GM12864 (cell line): ENCODE data around the gene IL1A.

ENCODE experiments used
- DNase-seq: peaks from one replicate; pipeline ENCODE4 v3.0.0-alpha.2; 2011; ENCODE audit warnings: low read depth
- H3K4me3 ChIP-seq: 2 replicates; pipeline ENCODE4 v1.5.1; 2011; ENCODE audit warnings: mild to moderate bottlenecking, low read depth, low read length, control low read depth
- TF ChIP-seq, protein P1 (sequence below): IDR thresholded peaks from 2 replicates; pipeline ENCODE4 v1.5.1; 2011; ENCODE audit warnings: low read depth, mild to moderate bottlenecking, moderate library complexity, low read length, control low read depth, inconsistent platforms; ENCODE audit errors: missing control alignments

Gene IL1A

DNA sequence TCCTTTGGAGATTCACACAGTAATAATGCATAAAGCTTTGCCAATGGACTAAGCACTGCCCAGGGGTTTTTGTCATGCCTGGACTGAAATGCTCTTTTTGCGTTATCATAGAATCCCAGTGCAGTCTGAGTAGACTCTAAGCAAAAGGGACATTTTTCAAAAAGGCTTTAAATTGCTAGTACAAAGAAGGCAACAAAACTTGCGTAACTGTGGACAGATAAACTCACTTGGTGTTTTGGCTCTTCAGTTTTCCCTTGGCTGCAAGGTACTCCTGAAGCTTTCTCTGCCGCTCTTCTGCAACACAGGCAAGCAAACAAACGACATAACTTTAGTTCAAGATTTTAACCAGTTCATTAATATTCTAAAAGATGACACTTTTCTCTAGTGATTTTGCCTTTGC lies 22.0 kb downstream of the IL1A start:
- TF ChIP-seq, protein P1, sequence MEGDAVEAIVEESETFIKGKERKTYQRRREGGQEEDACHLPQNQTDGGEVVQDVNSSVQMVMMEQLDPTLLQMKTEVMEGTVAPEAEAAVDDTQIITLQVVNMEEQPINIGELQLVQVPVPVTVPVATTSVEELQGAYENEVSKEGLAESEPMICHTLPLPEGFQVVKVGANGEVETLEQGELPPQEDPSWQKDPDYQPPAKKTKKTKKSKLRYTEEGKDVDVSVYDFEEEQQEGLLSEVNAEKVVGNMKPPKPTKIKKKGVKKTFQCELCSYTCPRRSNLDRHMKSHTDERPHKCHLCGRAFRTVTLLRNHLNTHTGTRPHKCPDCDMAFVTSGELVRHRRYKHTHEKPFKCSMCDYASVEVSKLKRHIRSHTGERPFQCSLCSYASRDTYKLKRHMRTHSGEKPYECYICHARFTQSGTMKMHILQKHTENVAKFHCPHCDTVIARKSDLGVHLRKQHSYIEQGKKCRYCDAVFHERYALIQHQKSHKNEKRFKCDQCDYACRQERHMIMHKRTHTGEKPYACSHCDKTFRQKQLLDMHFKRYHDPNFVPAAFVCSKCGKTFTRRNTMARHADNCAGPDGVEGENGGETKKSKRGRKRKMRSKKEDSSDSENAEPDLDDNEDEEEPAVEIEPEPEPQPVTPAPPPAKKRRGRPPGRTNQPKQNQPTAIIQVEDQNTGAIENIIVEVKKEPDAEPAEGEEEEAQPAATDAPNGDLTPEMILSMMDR: no peak
- no peak overlapping the region for H3K4me3 ChIP-seq
- DNase-seq: no peak

DNA sequence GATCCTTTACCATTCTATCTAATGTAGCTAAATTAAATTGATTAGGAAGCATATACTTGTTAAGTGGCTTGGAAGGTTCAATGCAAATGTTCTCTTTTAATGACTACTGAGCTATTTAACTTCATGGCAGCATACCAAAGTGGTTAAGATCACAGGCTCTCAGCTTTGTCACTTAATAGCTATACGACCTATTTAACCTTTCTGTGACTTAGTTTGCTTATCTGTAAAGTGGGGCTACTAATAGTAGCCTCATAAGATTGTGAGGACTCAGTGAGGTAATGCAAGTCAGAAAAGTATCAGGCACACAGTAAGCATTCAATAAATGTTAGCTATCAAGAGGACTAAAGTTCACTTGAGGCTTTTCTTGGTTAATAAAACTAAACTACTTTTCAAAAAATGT lies 24.1 kb downstream of the IL1A start:
- no peak for DNase-seq
- TF ChIP-seq, protein P1: no peak
- H3K4me3 ChIP-seq: no peak overlapping the region

DNA sequence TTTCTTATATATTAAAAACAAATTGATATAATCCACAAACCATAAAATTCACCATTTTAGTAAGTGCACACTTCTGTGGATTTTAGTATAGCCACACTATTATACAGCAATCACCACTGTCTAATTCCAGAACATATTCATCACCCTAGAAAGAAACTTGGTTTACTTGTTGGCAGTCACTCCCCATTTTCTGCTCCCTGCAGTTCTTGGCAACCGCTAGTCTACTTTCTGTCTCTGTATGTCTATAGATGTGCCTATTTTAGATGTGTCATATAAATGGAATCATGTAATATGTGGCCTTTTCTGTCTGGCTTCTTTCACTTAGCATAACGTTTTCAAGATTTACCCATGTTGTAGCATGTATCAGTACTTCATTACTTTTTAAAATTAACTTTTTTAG lies 25.6 kb downstream of the IL1A start:
- no peak for DNase-seq
- H3K4me3 ChIP-seq: no peak overlapping the region
- TF ChIP-seq, protein P1: no peak

DNA sequence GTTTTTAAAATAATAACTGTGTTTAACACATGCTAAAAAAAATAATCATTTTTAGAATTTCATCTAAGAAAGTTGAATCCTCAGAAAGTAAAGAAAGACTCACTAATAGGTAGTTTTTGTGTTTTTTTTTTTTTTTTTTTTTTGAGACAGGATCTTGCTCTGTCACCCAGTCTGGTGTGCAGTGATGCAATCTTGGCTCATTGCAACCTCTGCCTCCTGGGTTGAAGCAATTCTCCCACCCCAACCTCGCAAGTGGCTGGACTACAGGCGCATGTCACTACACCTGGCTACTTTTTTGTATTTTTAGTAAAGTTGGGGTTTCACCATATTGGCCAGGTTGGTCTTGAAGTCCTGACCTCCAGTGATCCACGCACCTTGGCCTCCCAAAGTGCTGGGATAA lies 27.0 kb downstream of the IL1A start:
- DNase-seq: no peak
- TF ChIP-seq, protein P1: no peak
- no peak overlapping the region for H3K4me3 ChIP-seq

DNA sequence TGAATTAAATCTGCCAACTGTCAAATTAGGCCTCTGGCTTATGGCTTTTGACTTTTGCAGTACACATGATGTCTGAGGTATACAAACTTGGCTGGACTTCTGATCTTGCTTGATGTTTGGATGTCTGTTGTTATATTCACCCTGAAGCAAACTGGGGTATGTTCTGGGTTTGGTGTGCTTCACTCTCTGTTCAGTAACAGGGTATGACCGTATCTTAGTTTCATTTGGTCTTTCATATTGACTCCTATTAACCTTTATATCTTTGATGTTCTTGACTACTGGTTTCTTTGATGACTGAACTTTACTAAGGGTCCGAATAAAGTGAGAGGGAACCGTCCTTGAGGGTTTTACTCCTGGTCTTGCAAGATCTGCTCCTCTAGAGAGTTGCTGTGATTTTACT lies 28.1 kb downstream of the IL1A start:
- TF ChIP-seq, protein P1: no peak
- H3K4me3 ChIP-seq: no peak overlapping the region
- DNase-seq: no peak

DNA sequence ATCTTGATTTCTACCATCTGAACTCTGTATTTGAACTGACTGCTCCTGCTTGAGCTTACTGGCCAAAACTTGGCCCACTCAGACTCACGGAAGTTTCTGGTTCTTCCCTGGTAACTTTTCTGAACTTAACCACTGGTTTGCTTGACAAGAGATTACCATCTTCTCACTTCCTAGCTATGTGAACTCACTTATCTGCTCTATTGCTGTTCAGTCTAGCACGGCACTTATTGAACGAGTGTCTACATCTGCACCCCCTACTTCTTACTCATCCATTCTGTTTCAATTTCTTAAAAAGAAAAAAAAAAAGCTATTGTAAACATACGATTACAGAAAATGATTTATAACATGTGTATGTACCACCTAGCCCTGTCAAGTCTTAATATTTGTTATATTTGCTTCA lies 28.8 kb downstream of the IL1A start:
- TF ChIP-seq, protein P1: no peak
- no peak for DNase-seq
- H3K4me3 ChIP-seq: no peak overlapping the region

DNA sequence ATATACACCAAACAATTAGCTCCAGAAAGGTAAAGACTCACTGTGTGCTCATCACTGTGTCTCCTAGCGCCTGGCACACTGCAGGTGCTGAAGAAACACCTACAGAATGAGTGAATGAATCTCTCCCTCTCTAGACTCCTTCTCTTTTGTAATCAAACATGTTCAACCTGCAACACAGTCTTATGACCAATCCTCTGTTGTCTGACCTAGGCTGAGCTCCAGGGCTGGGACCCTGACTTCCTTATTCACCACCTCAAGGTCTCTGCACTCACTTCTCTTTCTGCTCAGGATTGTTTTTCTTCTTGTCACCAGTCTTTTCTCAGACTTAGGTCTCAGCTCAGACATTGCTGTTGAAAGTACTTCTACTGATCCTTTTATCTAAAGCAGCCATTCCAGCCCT lies 29.7 kb downstream of the IL1A start:
- H3K4me3 ChIP-seq: no peak overlapping the region
- DNase-seq: no peak
- TF ChIP-seq, protein P1: no peak
